CD4-positive, alpha-beta T cell treated with Interleukin-12 subunit alpha and Interleukin-12 subunit beta, for 1 hour (primary cell): ENCODE measurements around the gene TEP1.
A peak's percentile ranks its signal among the peaks of the same experiment; 100 is the strongest.
"Not testable (repeated sequence)": the region's sequence is repeated elsewhere in the genome, so short reads cannot be mapped to it uniquely, and the experiment has no call there.

Experiments used
- DNase-seq: peaks from one replicate; pipeline ENCODE4 v3.0.0-alpha.2; 2020

Gene TEP1

GRCh38 chr14:20384886-20385285 is 28.4 kb downstream of the TEP1 start:
- no peak for DNase-seq

GRCh38 chr14:20384321-20384720 is 29.0 kb downstream of the TEP1 start:
- no peak for DNase-seq

DNA sequence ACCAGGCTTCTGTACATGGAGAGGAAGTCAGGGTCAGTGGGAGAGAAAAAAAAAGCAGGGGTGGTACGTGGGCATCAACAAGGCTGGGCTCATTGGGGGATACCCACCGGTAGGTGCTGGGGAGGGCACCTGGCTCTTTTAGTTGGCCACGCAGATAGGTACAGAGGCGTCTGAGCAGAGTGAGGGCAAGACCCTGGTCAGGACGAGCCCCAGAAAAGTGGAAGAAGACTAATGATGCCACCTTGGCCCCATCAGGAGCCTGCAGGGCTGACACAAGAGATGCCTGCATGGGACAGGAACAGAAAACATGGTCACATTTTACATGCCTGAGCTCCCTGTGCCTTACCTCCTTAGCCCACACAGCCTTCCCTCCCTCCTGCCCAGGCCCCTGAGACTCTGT is 29.7 kb downstream of the TEP1 start:
- no peak for DNase-seq

DNA sequence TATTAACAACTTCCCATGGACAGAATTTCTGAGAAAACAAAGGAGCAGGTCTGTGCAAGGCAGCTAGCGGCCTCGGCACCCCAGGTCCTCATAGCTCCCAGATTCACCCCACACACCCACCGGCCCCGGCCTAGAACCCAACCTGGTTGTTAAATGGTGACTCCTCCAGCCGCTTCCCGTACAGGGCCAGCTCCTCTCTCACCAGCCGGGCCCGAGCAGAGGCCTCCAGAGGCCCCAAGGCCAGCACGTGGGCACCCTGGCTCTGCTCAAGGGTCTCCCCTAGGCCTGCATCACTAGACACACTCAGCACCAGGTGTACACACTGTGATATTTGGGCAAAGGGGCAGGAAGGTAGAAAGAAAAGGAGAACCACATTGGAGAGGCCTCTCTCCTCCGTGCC is 30.3 kb downstream of the TEP1 start:
- no peak for DNase-seq

- DNase-seq = no peak
These were observed 30.8 kb downstream of the TEP1 start for GRCh38 chr14:20382526-20382925.

GRCh38 chr14:20381341-20381740 is 32.0 kb downstream of the TEP1 start:
- DNase-seq = no peak

- DNase-seq = no peak
These were observed 32.6 kb downstream of the TEP1 start for GRCh38 chr14:20380681-20381080.

- no peak for DNase-seq
These were observed 33.6 kb downstream of the TEP1 start for GRCh38 chr14:20379743-20380142.

GRCh38 chr14:20377171-20377570 is 36.1 kb downstream of the TEP1 start:
- no peak for DNase-seq

DNA sequence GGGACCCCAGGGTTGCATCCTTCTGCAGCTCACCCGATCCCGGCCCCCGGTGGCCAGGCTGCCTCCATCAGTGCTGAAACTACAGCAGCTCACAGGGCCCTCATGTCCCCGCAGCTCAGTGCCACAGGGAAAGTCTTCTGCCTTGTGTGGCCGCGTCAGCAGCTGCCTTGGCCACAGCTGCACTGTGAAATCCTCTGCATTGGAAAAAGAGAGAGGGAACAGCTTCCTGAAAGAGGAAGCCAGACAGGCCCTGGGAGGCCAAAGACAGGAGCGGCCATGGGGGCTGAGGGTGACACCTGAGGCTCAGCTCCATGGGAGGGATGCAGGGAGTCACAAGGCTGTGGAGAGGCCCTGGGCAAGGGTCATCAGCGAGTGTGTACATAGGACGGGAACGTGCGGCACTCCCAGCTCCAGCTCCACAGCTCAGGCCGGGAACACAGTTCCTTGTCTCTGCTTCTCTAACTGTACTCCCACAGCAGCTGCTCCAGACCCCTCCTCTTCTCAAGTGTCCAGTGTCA is 37.2 kb downstream of the TEP1 start:
- no peak for DNase-seq

GRCh38 chr14:20375471-20375870 is 37.8 kb downstream of the TEP1 start:
- no peak for DNase-seq

GRCh38 chr14:20372796-20373195 is 40.5 kb downstream of the TEP1 start:
- no peak for DNase-seq

DNA sequence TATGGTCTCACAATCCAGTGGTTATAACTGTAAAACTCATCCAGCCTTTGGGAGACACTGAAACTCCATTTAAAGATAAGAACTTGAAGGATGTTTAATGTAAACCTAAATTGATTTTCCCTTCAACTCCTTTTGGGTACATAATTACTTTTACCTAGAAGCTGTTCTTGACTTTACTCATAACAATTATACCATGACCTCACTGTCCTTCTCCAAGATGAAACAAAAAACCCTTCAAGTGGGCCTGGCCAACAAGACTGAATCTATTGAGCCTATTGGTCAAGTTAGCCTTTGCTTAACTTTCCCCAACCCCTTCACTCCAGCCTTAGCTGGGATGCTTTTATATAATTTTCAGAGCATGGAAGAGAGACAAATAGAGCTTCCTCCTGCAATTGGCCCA is 47.4 kb downstream of the TEP1 start:
- no peak for DNase-seq

DNA sequence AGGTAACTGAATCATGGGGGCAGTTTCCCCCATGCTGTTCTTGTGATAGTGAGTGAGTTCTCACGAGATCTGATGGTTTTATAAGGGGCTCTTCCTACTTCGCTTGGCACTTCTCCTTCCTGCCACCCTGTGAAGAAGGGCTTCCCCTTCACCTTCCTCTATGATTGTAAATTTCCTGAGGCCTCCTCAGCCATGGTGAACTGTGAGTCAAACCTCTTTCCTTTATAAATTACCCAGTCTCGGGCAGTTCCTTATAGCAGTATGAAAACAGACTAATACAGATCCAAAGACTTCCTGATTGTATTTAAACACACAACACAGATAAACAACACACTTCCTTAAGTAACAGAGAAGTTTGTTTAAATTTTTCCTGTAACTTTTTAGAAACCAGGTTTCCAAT is 54.8 kb downstream of the TEP1 start:
- DNase-seq = not testable (repeated sequence)

- no peak for DNase-seq
These were observed 56.9 kb downstream of the TEP1 start for GRCh38 chr14:20356422-20356821.

DNA sequence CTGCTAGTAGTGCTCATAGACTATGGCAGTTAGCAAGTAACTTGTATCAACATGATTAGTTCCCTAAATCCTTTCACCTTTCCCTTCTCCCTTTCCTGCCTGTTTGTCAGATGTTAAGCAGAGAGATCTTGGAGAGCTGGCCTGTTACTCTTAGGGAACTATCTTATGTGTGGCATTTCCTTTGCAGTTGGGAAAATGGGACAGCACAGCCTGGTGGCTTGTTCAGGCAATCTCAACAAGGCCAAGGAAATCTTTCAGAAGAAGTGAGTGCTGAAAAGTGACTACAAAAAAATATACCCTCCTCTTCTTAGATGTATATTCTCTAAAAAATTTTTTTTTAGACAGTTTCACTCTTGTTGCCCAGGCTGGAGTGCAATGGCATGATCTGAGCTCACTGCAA is 62.4 kb downstream of the TEP1 start:
- DNase-seq = no peak

- no peak for DNase-seq
These were observed 63.0 kb downstream of the TEP1 start for GRCh38 chr14:20350282-20350681.

DNA sequence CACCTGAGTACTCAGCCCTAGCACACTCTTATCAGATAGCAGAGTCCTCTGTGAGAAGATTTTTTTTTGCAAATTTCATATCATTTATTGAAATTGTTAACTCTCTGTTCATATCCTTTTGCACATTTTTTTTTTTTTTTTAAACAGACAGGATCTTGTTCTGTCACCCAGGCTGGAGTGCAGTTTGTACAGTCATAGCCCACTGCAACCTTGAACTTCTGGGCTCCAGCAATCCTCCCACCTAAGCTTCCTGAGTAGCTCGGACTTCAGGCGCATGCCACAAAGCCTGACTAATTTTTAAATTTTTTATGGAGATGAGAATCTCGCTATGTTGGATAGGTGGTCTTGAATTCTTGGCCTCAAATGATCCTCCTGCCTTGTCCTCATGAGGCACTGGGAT is 65.6 kb downstream of the TEP1 start:
- DNase-seq = no peak

- no peak for DNase-seq
These were observed 66.6 kb downstream of the TEP1 start for GRCh38 chr14:20346713-20347112.

DNA sequence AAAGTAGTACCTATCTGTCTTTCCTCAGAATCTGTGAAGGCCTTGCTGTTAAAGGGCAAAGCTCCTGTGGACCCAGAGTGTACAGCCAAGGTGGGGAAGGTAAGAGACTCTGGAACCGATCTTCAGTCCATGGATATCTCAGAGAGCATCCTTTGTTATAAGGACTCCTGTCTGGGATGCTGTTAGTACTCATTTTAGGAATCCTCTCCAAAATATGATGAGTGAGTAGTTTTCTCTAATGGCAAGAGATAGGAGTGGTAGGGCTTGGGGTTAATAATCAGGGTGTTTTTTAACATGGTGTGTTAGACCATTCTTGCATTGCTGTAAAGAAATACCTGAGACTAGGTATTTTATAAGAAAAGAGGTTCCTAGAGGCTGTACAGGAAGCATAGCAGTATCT is 67.9 kb downstream of the TEP1 start:
- no peak for DNase-seq

DNA sequence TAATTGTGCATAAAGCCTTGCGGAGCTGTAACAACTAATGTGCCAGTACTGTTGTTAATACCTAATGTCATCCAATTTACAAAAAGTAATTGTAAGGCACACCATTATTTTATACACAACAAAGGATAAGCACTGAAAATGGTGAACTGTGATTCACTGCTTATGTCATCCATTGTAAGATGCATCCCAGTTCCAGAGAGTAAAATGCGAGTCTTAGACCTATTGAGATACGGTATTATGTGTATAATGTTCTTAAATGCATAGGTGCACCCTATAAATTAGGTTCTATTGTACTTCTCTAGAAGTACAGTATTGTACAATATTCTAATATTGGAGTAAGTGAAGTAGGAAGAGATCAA is 69.5 kb downstream of the TEP1 start:
- no peak for DNase-seq

- peak; percentile 96 for DNase-seq
These were observed 70.0 kb downstream of the TEP1 start, which contains the start of gene PARP2 for GRCh38 chr14:20343092-20343861. Gene PARP2, plus strand, starts transcription at chr14:20343635. Its CDS starts 7 bp downstream, at chr14:20343642.

GRCh38 chr14:20341646-20342045 is 71.7 kb downstream of the TEP1 start:
- no peak for DNase-seq

DNA sequence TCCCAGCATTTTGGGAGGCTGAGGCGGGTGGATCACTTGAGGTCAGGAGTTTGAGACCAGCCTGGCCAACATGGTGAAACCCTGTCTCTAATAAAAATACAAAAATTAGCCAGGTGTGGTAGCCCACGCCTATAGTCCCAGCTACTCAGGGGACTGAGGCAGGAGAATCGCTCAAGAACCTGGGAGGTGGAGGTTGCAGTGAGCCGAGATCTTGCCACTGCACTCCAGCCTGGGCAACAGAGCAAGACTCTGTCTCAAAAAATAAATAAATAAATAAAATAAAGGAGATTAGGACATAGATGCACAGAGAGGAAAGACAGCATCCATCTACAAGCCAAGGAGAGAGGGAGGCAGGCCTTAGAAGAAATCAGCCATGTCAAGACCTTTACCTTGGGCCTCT is 72.3 kb downstream of the TEP1 start:
- DNase-seq = not testable (repeated sequence)

- DNase-seq = no peak
These were observed 79.3 kb downstream of the TEP1 start for GRCh38 chr14:20334017-20334416.
